IPS-NIHi7 (cell line): Measurements from ENCODE around the gene ZNF23.

Experiments used
- DNase-seq: peaks from one replicate; pipeline ENCODE4 v3.0.0; 2012; ENCODE audit warnings: mixed read lengths; ENCODE audit errors: extremely low spot score

The ZNF23 gene

DNA sequence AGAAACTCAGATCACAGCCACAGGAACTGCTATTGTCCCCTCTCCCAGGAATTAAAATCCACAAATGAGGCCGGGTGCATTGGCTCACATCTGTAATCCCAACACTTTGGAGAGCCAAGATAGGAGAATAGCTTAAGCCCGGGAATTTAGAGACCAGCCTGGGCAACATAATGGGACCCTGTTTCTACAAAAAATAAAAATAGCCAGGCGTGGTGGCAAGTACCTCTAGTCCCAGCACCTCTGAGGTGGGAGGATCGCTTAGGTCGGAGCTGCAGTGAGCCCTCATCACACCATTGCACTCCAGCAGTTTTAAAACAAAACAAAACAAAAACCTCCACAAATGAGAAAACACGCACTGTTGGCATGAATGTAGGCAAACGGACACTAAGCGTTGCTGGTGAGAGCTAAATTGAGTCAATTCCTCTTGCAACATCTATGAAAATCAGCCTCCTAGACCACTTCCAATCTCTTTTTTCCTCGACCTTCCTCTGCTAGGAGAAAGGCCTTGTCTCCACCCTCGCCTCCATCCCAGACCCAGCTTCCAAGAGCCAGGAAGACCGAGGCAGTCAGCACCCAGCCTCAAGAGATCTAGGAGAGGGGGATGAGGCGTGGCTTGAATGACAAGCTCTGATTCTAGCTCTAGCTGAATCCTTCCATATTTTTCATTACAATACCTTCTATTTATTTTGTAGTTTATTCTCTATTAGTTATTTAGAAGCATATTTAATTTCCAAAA lies 35.0 kb downstream of the ZNF23 start:
- no peak for DNase-seq

DNA sequence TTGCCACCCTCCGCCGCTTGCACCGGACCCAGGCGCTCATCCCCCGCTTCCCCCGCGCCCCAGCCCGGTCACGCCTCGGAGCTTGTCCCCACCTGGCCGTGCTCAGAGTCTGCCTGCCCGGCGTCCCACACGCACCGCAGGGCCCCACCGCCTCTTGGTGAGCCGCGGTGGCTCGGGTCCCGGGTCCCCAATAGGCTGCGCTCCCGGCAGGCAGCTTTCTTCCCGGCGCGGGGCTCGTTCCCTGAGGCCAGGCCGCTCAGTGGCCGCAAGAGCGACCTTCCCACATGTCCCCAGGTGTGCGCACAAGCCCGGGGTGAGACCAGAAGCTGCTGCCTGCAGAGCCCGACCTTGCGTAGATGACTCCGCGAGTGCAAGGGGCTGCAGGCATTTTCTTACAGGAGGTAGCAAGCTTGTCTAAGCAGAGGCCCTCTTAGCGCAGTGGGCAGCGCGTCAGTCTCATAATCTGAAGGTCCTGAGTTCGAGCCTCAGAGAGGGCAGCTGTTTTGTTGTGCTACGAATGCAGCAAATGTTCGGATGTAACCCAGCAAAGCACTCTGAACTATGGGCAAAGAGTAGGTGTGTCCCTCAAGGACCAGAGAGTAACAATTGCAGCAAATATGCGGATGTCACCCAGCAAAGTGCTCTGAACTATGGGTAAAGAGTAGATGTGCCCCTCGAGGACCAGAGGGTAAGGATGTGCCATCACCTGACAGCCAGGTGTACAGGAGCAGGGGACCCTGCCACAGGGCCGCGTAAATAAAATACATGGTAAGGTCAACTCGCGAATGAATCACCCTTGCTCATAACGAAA lies 35.8 kb downstream of the ZNF23 start:
- DNase-seq, result peak; percentile 94

DNA sequence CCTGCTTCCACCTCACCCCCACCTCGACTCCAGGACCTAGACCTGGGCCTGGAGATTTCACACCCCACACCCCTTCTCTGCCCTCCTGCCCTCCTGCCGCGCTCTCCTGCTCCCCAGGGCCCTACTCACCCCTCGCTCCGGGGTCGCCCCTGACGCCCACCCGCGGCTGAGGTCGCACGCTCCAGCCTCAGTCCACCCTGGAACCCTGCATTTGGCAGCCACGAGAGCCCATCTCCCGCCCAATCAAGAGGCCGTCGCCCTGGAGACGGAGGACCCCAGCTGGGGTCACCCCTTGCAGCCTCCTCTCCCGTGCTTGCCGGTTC lies 36.3 kb downstream of the ZNF23 start:
- no peak for DNase-seq

DNA sequence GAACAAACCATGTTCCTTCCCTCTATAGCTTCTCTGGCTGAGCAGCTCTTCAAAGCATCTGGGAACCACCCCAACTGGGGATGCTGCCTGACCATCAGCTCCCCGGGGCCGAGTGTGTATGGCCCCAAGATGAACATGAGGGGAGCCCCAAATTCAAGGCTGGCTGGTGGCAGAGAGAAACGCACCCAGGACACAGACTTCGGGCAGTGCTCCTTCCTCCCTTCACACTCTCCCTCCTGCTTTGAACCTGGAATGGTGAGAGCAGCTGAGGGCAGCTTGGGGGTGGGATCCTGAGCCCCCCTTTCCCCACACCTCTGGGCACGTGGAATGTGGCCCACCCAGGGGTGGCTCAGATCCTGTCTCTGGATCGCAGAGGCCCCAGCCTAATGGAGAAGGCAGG lies 37.4 kb downstream of the ZNF23 start:
- DNase-seq, result no peak

DNA sequence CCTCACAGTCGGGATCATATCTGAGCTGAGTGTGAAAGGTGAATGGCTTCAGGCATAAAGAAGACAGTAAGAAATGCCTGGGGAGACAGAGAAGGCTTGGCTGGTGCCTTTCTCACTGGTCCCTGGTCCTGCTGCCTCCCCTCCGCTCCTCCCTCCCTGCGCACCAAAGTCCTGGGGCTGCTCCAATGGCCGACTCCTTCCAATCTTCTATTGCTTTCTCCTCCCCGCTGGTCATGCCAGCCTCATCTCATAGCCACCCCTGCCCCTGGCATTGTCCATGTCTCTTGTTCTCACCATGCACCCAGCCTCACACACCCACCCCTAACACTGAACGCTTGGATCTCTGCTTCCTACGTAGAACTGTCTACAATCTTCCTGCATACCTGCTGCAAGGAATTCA lies 38.2 kb downstream of the ZNF23 start:
- DNase-seq, result no peak

DNA sequence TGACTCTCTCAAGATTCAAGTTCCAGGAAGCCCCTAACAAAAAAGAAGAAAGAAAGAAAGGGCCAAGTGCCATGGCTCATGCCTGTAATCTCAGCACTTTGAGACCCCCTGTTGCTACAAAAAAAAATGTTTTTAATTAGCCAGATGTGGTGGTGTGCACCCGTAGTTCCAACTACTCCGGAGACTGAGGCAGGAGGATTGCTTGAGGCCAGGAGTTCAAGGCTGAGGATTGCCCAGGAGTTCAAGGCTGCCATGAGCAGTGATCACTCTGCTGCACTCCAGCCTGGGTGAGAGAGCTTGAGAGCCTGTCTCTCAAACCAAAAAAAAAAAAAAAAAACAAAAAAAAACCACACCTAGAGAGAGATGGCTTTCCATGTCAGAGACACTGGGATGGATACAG lies 39.0 kb downstream of the ZNF23 start:
- DNase-seq, result no peak

DNA sequence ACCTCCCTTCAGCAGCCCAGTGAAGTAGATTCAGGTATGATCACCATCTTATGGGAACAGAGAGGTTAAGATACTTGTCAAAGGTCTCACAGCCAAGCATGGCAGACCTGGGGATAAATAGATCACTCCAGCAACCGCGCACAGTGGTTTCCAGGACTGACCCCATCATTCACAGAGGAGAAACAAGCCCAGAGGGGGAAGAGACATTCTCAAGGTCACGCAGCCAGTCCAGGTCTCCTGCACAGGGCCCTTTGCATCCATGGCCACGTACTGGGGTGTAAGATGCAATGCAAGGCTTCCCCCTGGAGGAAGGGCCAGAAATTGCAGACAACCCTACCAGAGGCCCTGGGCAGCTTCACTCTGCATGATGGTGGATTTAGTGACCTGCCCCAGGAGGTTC lies 40.1 kb downstream of the ZNF23 start:
- peak; percentile 72 for DNase-seq

DNA sequence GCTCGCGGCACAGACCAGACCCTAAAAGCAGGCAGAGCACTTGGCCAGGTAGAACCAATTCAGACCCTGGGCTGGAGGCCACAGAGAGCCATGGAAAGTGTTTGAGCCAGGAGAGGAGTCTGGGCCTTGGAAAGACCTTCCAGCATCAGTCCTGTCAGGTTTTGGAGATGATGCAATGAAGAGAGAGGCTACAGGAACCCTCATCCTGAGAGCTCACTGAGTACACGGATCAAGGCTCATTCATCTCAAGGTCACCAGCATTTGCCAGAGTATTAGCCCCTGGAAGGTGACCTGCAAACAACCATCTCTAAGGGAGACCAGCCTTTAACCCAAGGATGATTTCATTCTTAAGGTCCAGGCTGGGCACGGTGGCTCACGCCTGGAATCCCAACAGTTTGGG lies 48.0 kb downstream of the ZNF23 start:
- no peak for DNase-seq

DNA sequence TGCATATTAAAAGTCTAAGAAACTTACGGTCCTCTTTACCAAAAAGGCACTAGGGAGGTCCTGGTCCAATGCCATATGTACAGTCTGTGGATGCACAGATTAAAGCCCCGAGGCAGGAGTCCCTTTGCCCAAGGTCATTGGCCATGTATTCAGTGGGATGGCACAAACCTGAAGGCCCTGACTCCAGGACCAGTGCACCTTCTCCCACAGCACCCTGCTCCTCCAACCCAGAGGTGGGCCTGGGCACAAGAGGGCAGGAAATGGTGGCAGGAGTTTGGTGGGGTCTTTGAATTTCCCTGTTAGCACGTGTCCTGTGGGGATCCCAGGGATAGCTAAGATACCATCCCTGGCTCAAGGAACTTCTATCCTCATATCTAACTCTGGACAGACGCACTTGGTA lies 48.7 kb downstream of the ZNF23 start:
- DNase-seq, result no peak

DNA sequence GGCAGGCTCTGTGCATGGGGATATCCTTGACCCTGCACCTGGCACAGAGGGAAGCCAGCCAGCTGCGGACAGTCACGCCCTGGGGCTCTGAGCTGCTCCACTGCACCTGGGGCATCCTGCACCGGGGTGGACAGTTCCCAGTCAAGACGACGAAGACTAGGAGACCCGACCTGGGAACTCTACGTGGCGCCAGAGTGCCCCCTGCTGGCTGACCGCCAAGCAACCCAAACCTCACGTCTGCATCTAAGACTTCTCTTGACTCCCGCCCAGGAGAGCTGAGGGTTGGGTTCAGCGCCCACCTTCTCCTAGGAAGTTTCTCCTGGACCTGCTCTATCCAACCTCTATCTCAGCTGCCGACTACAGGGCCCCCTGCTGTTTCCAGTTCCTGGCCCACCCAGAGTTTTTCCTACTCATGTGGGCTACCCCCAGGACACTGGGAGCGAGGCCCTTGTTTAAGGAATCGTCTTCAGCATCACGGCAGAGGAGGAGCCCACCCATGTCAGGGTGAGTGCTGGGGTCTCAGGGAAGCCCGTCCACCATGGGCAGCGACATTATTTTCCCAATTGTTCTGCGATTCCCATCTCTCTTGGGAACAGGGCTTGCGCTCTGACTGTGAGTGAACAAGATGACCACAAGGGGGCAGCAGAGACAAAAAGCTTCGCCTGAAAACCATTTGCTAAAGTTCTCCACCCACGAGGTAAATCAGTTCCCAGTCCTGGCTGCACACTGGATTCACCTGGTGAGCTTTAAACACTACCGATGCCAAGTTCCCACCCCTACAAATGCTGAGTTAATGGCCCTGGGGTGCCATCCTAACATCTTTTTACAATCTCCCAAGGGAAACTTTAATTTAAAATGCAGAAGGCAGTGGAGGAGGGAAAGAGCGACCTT lies 49.5 kb downstream of the ZNF23 start:
- peak; percentile 93 for DNase-seq

DNA sequence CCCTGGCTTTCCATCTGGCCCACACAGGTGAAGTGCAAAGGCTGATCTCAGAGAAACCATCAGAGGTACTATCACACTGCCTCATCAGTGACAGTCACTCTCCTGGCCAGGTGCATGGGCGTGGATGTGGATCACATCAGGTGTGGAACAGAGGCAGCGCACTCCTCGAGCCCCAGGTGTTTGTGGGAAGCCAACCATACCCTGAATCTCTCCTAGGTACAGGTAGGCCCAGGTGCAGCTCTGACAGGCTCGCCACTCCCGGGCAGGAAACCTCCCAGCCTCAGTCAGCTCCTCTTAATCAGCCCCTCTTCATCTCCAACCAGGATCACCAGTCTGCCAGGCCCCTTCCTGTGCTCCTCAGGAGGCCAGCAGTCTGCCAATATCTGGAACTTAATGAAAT lies 51.9 kb downstream of the ZNF23 start:
- no peak for DNase-seq

DNA sequence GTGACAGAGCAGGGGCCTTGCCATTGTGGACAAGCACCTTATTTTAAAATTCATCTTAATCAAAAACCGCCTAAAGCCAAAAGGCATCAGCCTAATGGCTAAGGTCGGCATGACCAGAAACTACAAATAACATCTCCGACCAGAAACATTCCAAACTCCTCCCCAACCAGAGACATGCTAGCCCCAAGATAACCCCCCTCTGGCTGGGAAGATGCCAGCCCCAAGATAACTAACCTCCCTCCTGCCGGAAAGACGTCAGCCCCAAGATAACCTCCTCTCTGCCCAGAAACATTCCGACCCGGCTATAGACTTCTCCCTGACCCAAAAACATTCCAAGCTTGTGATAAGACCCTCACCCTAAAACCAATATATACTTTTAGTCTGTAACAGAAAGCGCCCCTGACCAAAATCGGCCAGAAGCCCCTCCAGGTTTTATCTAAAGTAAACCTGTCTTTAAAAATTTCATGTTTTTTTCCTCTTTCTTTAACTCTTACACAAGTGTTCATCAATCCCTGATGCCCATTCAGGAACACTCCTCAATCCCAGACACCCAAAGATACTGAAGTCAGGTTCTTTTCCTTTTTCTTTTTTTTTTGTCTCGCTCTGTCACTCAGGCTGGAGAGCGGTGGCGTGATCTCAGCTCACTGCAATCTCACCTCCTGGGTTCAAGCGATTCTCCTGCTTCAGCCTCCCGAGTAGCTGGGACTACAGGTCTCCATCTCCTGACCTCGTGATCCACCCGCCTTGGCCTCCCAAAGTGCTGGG lies 52.9 kb downstream of the ZNF23 start:
- no peak for DNase-seq

DNA sequence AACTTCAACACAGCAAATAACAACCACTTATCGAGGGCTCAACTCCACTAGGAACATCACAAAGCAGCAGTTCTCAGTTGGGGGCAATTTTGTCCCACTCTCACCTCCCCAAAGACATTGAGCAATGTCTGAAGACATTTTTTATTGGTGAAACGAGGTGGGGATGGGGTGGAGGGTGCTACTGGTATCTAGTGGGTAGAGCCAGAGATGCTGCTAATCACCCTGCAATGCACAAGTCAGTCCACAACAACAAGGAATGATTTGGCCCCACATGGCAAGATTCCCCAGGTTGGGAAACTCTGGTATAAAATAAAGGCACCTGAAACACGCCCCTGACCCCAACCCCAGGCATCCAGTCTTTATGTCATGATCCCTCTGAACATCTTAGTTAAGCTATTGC lies 53.5 kb downstream of the ZNF23 start:
- DNase-seq, result no peak

DNA sequence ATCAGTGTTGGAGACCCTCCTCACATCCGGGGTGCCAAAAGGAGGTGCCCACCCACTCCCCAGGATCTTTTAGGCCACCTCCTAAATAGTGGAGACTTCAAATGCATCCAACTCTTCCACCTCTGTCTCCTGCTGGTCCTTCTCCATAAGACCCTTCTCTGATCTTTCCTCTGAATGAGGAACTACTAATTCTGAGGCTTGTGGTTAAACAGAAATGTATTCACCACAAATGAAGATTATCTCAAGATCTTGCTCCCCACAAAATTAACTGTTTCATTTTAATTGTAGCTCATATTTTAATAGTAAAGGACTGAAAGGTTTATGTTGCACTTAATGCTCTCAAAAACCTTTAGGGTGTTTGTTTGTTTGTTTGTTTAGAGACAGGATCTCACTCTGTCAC lies 54.3 kb downstream of the ZNF23 start:
- no peak for DNase-seq

DNA sequence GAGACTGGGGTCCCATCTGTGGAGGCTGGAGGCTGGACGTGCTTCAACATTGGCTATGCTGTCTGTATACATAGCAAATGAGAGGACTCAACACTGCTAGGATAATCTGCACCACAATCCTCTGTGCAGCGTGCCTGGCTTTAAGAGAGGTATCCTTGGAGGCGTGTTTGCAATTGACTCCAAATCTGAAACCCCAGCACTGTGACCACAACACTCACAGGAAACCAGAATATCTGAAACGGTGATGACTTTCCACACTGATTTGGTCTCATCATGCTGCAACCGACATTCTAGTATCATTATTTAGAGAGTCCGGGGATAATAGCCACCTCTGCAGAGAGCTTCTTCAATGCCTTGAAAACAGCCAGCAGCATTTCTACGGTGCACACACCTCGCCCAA lies 55.3 kb downstream of the ZNF23 start:
- DNase-seq, result no peak

DNA sequence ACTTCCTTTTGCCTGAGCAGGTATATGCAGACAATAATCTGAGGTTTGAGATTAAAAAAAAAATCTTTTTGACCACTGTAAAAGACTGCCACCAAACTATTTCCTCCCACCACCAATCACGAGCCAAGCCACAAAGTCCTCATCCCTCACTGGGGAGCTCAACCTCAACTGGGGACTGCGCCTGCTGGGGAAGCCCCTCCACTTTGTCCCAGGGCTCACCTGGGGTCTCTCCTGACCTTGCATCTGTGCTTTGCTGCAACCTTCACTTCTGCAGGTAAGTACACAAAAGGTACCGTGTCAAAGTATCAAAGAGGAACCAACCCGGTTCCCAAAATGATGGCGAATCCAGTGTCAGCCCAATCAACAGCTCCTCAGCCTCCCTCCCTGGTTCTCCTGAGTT lies 55.7 kb downstream of the ZNF23 start:
- no peak for DNase-seq

DNA sequence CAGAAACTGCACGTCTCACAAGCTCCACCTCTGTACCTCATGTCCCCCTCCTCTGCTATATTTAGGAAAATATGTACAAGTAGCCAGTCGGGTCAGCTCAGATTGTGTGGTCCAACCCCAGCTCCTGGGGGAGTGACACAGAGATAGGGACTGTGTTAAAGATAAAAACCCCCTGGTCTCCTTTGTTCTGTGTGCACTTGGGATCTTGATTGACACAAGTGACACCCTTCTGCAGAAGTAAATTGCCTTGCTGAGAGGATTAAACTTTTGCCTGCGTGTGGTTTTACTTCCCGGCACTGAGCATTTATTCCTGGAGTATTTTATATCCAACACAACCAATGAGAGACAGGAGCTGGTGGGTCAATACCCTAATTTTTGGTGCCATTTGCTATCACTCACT lies 57.7 kb downstream of the ZNF23 start:
- no peak for DNase-seq

DNA sequence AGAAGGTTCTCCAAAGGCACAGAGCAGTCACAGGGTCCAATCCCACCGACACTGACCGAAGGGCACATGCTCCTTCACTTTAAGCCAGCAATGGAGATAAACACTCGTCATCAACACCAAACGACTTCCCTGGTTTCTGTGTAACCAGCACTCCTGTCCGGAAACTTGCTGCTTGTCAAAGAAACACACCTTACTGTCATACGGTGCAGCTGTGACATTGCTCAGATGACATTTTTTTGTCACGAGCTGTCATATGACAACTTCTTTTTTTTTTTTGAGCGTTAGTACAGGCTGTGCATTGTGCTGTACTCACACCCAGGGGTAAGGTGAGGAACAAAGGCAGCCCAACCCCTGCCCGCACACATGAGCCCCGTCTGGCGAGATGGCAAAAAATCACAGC lies 59.4 kb downstream of the ZNF23 start:
- DNase-seq, result no peak

DNA sequence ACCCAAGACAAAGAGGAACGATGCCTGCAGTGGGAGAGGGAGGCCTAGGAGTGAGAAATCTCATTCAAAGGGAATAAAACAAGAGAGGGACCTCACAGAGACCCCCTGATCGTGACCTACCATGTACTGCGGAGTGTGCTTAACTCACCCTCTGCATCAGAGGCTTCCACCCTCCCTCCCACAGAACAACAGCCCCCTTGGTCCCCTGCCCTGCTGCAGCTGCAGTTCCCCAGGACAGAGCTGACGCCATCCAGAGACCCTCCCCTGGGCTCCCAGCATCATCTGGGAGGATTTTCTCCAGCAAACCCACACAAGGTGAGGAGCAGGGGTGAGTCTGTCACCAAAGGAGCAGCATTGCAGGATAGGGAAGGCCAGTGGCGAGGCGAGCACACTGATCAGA lies 60.0 kb downstream of the ZNF23 start:
- DNase-seq, result no peak

DNA sequence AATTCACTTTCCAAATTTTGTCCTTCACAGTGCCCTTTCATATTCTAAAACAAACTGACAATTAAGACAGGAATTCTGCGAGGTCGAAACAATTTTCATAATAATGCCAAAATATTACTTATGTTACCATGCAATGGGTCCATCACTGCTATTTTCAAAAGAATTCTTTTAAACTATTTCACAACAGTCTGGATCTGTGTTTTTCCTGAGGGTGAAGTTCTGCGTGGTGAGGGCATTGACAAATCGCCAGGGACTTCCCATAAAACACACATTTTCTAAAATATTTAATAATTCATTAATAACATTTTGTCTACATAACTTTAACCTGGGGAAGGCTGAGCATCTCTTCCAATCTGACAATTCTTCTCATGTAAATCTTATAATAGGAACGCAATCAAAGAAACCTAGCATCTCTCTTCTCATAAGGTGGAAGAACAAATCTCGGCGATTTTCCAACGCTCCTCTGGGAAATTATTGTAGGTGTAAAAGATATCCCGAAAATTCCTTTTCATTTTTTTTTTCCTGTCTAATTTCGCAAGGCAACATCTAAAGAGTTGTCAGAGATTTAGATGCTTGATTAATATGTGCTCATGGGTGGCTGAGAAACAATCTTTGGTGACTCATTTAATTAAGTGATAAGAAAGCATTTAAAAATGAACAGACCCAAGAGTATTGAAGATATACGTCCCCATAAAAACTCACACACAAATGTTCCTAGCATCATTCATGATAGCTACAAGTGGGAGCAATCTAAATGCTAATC lies 62.1 kb downstream of the ZNF23 start:
- no peak for DNase-seq
